Measurements from ENCODE around the gene EIF2AK2. TPM values are rescaled to one million over a fixed set of nuclear protein-coding genes. Genes with fewer than 3 reads are reported as not detected.

Gene EIF2AK2
- total RNA-seq, 1 experiment from 2014 or later = 41.7 TPM

DNA sequence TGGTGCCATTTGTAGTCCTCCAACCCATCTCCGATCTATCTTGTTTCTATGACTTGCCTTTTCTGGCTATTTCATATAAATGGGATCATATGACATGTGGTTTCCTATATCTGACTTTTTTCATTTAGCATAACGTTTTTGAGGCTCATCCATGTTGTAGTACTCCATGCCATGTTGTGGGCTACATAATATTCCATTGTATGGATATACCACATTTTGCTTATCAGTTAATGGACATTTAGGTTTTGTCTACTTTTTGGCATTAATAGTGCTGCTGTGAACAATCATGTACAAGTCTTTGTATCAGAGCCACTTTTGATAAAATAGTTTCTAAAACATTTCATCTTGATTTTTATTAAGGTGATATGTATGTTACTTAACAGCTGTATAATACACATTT is 46.9 kb upstream of the EIF2AK2 start:
- no peaks in the 10 kb centered on the region for H3K4me1 Mint-ChIP-seq (ENCODE audit: low read depth, unreplicated experiment)
- POLR2A ChIA-PET = no interaction called here

DNA sequence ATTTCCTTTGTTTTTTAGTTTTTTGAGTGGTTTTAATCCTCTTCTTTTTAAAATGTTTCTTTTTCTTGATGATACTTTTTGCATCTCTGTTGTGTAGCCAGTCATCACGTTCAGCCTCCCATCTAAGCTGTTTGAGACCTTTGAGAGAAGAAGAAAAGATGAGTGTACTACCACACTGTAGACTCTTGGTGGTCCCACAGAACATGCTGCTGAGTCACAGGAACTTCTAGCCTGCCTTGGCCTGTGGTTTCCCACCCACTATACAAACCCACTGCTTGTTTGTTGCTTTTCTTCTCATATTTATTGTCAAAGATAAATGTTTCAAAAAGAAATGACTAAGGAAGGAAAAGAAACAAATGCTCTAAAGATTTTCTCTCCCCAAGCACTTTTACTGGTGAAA is 45.0 kb upstream of the EIF2AK2 start:
- H3K27ac Mint-ChIP-seq (ENCODE audit: unreplicated experiment) = no peak overlapping the region
- peaks cover 8% of the 10 kb centered on the region for H3K36me3 ChIP-seq (ENCODE audit: control insufficient read depth, insufficient read depth, low read length)

More for the DNA sequence above, 46.9 kb upstream of the EIF2AK2 start:
- TF ChIP-seq, protein P1, sequence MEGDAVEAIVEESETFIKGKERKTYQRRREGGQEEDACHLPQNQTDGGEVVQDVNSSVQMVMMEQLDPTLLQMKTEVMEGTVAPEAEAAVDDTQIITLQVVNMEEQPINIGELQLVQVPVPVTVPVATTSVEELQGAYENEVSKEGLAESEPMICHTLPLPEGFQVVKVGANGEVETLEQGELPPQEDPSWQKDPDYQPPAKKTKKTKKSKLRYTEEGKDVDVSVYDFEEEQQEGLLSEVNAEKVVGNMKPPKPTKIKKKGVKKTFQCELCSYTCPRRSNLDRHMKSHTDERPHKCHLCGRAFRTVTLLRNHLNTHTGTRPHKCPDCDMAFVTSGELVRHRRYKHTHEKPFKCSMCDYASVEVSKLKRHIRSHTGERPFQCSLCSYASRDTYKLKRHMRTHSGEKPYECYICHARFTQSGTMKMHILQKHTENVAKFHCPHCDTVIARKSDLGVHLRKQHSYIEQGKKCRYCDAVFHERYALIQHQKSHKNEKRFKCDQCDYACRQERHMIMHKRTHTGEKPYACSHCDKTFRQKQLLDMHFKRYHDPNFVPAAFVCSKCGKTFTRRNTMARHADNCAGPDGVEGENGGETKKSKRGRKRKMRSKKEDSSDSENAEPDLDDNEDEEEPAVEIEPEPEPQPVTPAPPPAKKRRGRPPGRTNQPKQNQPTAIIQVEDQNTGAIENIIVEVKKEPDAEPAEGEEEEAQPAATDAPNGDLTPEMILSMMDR (IDR thresholded peaks at IDR 0.05; ENCODE audit: insufficient read depth in 1 of 2, low read depth in 1 of 2, low read length in 1 of 2, severe bottlenecking in 1 of 2, unreplicated experiment in 1 of 2) = no peak
- DNase-seq = no peak
- H3K27me3 ChIP-seq (replicated peaks; ENCODE audit: control insufficient read depth, insufficient read depth, low read length) = no peaks in the 10 kb centered on the region
- H3K4me3 ChIP-seq (ENCODE audit: low read depth, low read length) = no peak overlapping the region
- Mint-ChIP-seq H3K4me3 (ENCODE audit: unreplicated experiment) (no peak overlapping the region), H3K27ac (ENCODE audit: unreplicated experiment) (no peak overlapping the region), H3K36me3 (ENCODE audit: insufficient read depth, unreplicated experiment) (peaks cover 93% of the 10 kb centered on the region), H3K9me3 (ENCODE audit: unreplicated experiment) (peaks cover 30% of the 10 kb centered on the region), H3K27me3 (ENCODE audit: insufficient read depth, unreplicated experiment) (no peaks in the 10 kb centered on the region)
- intact Hi-C loops (cut with micrococcal nuclease; ENCODE audit: unreplicated experiment) = no loop called here
- BruUV-seq (replicated peaks) = no TSS peak
- CTCF ChIA-PET = no interaction called here
- peaks cover 5% of the 10 kb centered on the region; the same call in 1 of the 2 replicates for H3K9me3 ChIP-seq
- peaks cover 8% of the 10 kb centered on the region for H3K36me3 ChIP-seq (ENCODE audit: control insufficient read depth, insufficient read depth, low read length)
- H3K4me1 ChIP-seq = no peaks in the 10 kb centered on the region

DNA sequence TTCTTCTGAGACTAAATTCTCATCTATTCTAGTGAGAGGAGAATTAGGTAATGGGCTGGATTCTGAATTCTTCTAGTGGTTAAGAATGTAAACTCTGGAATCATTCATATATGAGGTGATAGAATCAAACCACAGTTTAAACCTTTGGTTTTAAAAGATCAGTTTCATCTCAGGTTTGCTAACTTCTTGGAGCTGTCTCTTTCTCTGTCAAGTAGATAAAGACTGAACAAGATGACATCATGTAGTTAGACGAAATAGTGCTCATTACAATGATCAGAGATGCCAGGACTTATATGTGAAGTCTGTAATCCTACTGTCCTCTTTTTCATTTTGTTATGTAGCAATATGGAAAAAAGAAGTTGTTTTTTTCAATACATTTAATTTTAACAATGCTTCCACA is 44.4 kb upstream of the EIF2AK2 start:
- DNase-seq = no peak
- peaks cover 5% of the 10 kb centered on the region; the same call in 1 of the 2 replicates for H3K9me3 ChIP-seq
- peaks cover 9% of the 10 kb centered on the region for H3K9me3 Mint-ChIP-seq (ENCODE audit: unreplicated experiment)
- H3K4me3 ChIP-seq (ENCODE audit: low read depth, low read length) = no peak overlapping the region
- POLR2A ChIA-PET = no interaction called here
- no peak overlapping the region for H3K27ac Mint-ChIP-seq (ENCODE audit: unreplicated experiment)
- H3K4me1 Mint-ChIP-seq (ENCODE audit: low read depth, unreplicated experiment) = no peaks in the 10 kb centered on the region
- CTCF ChIA-PET = no interaction called here
- intact Hi-C loops (cut with micrococcal nuclease; ENCODE audit: unreplicated experiment) = no loop called here
- no peaks in the 10 kb centered on the region for H3K27me3 Mint-ChIP-seq (ENCODE audit: insufficient read depth, unreplicated experiment)
- BruUV-seq (replicated peaks) = no TSS peak
- no peaks in the 10 kb centered on the region for H3K27me3 ChIP-seq (replicated peaks; ENCODE audit: control insufficient read depth, insufficient read depth, low read length)
- peaks cover 7% of the 10 kb centered on the region for H3K36me3 ChIP-seq (ENCODE audit: control insufficient read depth, insufficient read depth, low read length)
- TF ChIP-seq, protein P1 (IDR thresholded peaks at IDR 0.05; ENCODE audit: insufficient read depth in 1 of 2, low read depth in 1 of 2, low read length in 1 of 2, severe bottlenecking in 1 of 2, unreplicated experiment in 1 of 2) = no peak
- peaks cover 79% of the 10 kb centered on the region for H3K36me3 Mint-ChIP-seq (ENCODE audit: insufficient read depth, unreplicated experiment)
- H3K4me3 Mint-ChIP-seq (ENCODE audit: unreplicated experiment) = no peak overlapping the region
- H3K4me1 ChIP-seq = no peaks in the 10 kb centered on the region

More for the DNA sequence above, 45.0 kb upstream of the EIF2AK2 start:
- Histone ChIP-seq H3K27me3 (replicated peaks; ENCODE audit: control insufficient read depth, insufficient read depth, low read length) (no peaks in the 10 kb centered on the region), H3K4me3 (ENCODE audit: low read depth, low read length) (no peak overlapping the region), H3K4me1 (no peaks in the 10 kb centered on the region), H3K9me3 (peaks cover 5% of the 10 kb centered on the region; the same call in 1 of the 2 replicates)
- H3K27me3 Mint-ChIP-seq (ENCODE audit: insufficient read depth, unreplicated experiment) = no peaks in the 10 kb centered on the region
- intact Hi-C loops (cut with micrococcal nuclease; ENCODE audit: unreplicated experiment) = no loop called here
- ChIA-PET POLR2A (no interaction called here), CTCF (no interaction called here)
- TF ChIP-seq, protein P1 (IDR thresholded peaks at IDR 0.05; ENCODE audit: insufficient read depth in 1 of 2, low read depth in 1 of 2, low read length in 1 of 2, severe bottlenecking in 1 of 2, unreplicated experiment in 1 of 2) = no peak
- no TSS peak for BruUV-seq (replicated peaks)
- H3K36me3 Mint-ChIP-seq (ENCODE audit: insufficient read depth, unreplicated experiment) = peaks cover 79% of the 10 kb centered on the region
- DNase-seq = no peak
- H3K9me3 Mint-ChIP-seq (ENCODE audit: unreplicated experiment) = peaks cover 13% of the 10 kb centered on the region
- H3K4me1 Mint-ChIP-seq (ENCODE audit: low read depth, unreplicated experiment) = no peaks in the 10 kb centered on the region
- no peak overlapping the region for H3K4me3 Mint-ChIP-seq (ENCODE audit: unreplicated experiment)
